GM21786 (cell line): ENCODE data around the gene GP1BA.

Experiments
- ATAC-seq: cut with Tn5 transposase; IDR thresholded peaks from one replicate; pipeline ENCODE4 v1.9.1; 2021; ENCODE audit not compliant: unreplicated experiment

Gene GP1BA

GRCh38 chr17:4937553-4937952 is 5.5 kb downstream of the GP1BA start:
- ATAC-seq, result no peak

GRCh38 chr17:4938069-4938491 is 6.0 kb downstream of the GP1BA start:
- no peak for ATAC-seq

GRCh38 chr17:4938688-4939545 is 6.8 kb downstream of the GP1BA start:
- no peak for ATAC-seq

- peak; percentile 6 for ATAC-seq
Observed at GRCh38 chr17:4939546-4939795, 7.4 kb downstream of the GP1BA start.

- peak; percentile 73 for ATAC-seq
Observed at GRCh38 chr17:4939796-4940554, 7.9 kb downstream of the GP1BA start, which contains the start of the genes RNF167 and SLC25A11. RNF167 (plus strand) TSS chr17:4940268; CDS start chr17:4940910, 642 bp downstream. SLC25A11 (minus strand) TSS chr17:4940046; CDS start chr17:4939910, 136 bp downstream.

- ATAC-seq, result no peak
Observed at GRCh38 chr17:4940555-4941318, 8.7 kb downstream of the GP1BA start.

- no peak for ATAC-seq
Observed at GRCh38 chr17:4941319-4941610, 9.2 kb downstream of the GP1BA start.

GRCh38 chr17:4942760-4943508 is 10.9 kb downstream of the GP1BA start:
- no peak for ATAC-seq

GRCh38 chr17:4944163-4944553 is 12.1 kb downstream of the GP1BA start:
- ATAC-seq, result no peak

- ATAC-seq, result no peak
Observed at GRCh38 chr17:4944554-4945175, 12.6 kb downstream of the GP1BA start.

GRCh38 chr17:4945176-4945943 is 13.3 kb downstream of the GP1BA start:
- ATAC-seq, result no peak

GRCh38 chr17:4945944-4946280 is 13.8 kb downstream of the GP1BA start:
- no peak for ATAC-seq

- no peak for ATAC-seq
Observed at GRCh38 chr17:4946312-4946976, 14.4 kb downstream of the GP1BA start.

GRCh38 chr17:4947010-4947410 is 14.9 kb downstream of the GP1BA start:
- no peak for ATAC-seq

- no peak for ATAC-seq
Observed at GRCh38 chr17:4947411-4948165, 15.5 kb downstream of the GP1BA start.

- no peak for ATAC-seq
Observed at GRCh38 chr17:4948166-4948930, 16.3 kb downstream of the GP1BA start, which contains the start of gene PFN1. PFN1 (minus strand) TSS chr17:4948530; CDS start chr17:4948394, 136 bp downstream.

- ATAC-seq, result no peak
Observed at GRCh38 chr17:4948931-4949320, 16.8 kb downstream of the GP1BA start.
